ENCODE measurements around the gene SDHB. TPM values are rescaled to one million over a fixed set of nuclear protein-coding genes. Genes with fewer than 3 reads are reported as not detected.

Gene SDHB
- total and polyA plus RNA-seq, 2 donors (not counting 1 experiment from before 2014, with no cell fraction given): 58.0 to 61.0 TPM

DNA sequence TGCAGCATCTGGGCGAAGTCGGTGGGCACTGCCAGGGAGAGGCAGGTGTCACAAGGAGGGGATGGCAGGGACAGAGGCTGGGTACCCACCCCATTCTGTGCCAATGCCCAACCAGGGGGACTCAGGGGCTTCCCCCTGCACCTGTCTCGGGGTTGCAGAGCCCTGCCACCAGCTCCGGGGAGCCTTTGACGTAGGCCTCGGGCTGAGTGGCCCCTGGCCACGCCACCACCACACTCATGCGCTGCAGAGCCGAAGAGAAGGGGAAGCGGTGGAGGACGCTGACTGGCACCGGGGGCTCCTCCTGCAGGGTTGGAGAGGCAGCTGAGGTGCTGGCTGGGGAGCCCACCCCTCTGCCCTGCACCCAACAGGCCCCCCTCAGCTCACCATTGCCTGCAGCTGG lies 61.7 kb downstream of the SDHB start:
- Histone ChIP-seq H2AFZ (ENCODE audit: insufficient read depth, low read depth, low read length, poor library complexity, severe bottlenecking) (no peak overlapping the region), H3K4me2 (replicated peaks; ENCODE audit: low read depth, low read length, poor library complexity, severe bottlenecking) (no peak overlapping the region), H4K20me1 (ENCODE audit: control insufficient read depth, insufficient read depth, low read length, poor library complexity, severe bottlenecking) (no peaks in the 10 kb centered on the region), H3K9me3 (ENCODE audit: control extremely low read depth in 1 of 3, control insufficient read depth in 2 of 3, insufficient read depth in 1 of 3, low read length in 2 of 3) (no peaks in the 10 kb centered on the region), H3K4me1 (ENCODE audit: control insufficient read depth in 2 of 2, insufficient read depth in 2 of 2, low read length in 2 of 2) (no peaks in the 10 kb centered on the region), H3K27ac (ENCODE audit: low read length in 2 of 2) (no peak overlapping the region), H3K36me3 (replicated peaks in 1 of 2; ENCODE audit: control extremely low read depth in 1 of 2, control insufficient read depth in 1 of 2, extremely low read depth in 1 of 2, insufficient read depth in 2 of 2, low read length in 1 of 2) (peaks cover 2 to 35% of the 10 kb centered on the region in 2 experiments), H3K27me3 (replicated peaks in 1 of 4; ENCODE audit: control extremely low read depth in 1 of 4, control insufficient read depth in 3 of 4, insufficient read depth in 4 of 4, low read length in 3 of 4) (no peaks in the 10 kb centered on the region), H3K9ac (ENCODE audit: low read length) (no peak overlapping the region), H3K79me2 (ENCODE audit: control insufficient read depth, insufficient read depth, low read length) (no peaks in the 10 kb centered on the region), H3K4me3 (ENCODE audit: control extremely low read depth in 1 of 5, extremely low read depth in 1 of 5, insufficient read depth in 1 of 5, low read depth in 2 of 5, low read length in 4 of 5) (no peak overlapping the region)
- H3K4me3 Mint-ChIP-seq: no peak overlapping the region
- ChIA-PET CTCF (no interaction called here), POLR2A (no interaction called here)
- H3K27me3 Mint-ChIP-seq: no peaks in the 10 kb centered on the region
- intact Hi-C loops (cut with micrococcal nuclease): no loop called here
- 90% methylated on average over 11 of the region's 12 CpGs for WGBS (ENCODE audit: insufficient coverage)
- H3K27ac Mint-ChIP-seq: no peak overlapping the region
- no peak for TF ChIP-seq CTCF (IDR thresholded peaks at IDR 0.05)
- TF ChIP-seq EZH2 (IDR thresholded peaks at IDR 0.05; ENCODE audit: borderline replicate concordance, insufficient read depth, low read depth, low read length, poor library complexity, severe bottlenecking): no peak
- DNase-seq (no peak), ATAC-seq (ENCODE audit: low read depth) (no peak)
- no peaks in the 10 kb centered on the region for H3K9me3 Mint-ChIP-seq (ENCODE audit: insufficient read depth)
- no peaks in the 10 kb centered on the region for H3K4me1 Mint-ChIP-seq

DNA sequence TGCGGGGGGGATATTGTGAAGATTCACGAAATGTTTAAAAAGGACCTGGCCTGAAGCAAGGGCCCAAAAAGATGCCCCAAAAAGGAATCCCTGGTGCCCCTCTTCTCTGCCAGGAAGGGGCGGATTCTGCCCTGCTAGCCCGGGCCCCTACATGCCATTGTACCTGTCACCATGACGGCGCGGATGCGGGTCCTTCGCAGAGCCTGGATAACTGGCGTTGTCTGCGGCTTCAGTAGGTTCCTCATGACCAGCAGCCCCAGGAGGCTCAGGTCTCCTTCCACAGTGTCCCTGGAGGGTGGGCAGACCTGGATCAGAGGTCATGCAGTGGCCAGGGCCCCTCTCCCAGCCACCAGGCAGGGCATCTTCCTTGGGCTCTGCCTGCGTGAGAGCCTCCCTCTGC lies 62.3 kb downstream of the SDHB start:
- Histone ChIP-seq H3K27me3 (replicated peaks in 1 of 4; ENCODE audit: control extremely low read depth in 1 of 4, control insufficient read depth in 3 of 4, insufficient read depth in 4 of 4, low read length in 3 of 4) (no peaks in the 10 kb centered on the region), H3K36me3 (replicated peaks in 1 of 2; ENCODE audit: control extremely low read depth in 1 of 2, control insufficient read depth in 1 of 2, extremely low read depth in 1 of 2, insufficient read depth in 2 of 2, low read length in 1 of 2) (peaks cover 2 to 35% of the 10 kb centered on the region in 2 experiments), H3K79me2 (ENCODE audit: control insufficient read depth, insufficient read depth, low read length) (no peaks in the 10 kb centered on the region), H2AFZ (ENCODE audit: insufficient read depth, low read depth, low read length, poor library complexity, severe bottlenecking) (no peak overlapping the region), H4K20me1 (ENCODE audit: control insufficient read depth, insufficient read depth, low read length, poor library complexity, severe bottlenecking) (no peaks in the 10 kb centered on the region), H3K9ac (ENCODE audit: low read length) (no peak overlapping the region), H3K4me2 (replicated peaks; ENCODE audit: low read depth, low read length, poor library complexity, severe bottlenecking) (no peak overlapping the region), H3K4me1 (ENCODE audit: control insufficient read depth in 2 of 2, insufficient read depth in 2 of 2, low read length in 2 of 2) (no peaks in the 10 kb centered on the region), H3K4me3 (ENCODE audit: control extremely low read depth in 1 of 5, extremely low read depth in 1 of 5, insufficient read depth in 1 of 5, low read depth in 2 of 5, low read length in 4 of 5) (no peak overlapping the region), H3K27ac (ENCODE audit: low read length in 2 of 2) (no peak overlapping the region), H3K9me3 (ENCODE audit: control extremely low read depth in 1 of 3, control insufficient read depth in 2 of 3, insufficient read depth in 1 of 3, low read length in 2 of 3) (no peaks in the 10 kb centered on the region)
- intact Hi-C loops (cut with micrococcal nuclease): no loop called here
- WGBS (ENCODE audit: insufficient coverage): 99% methylated on average over 10 of the region's 12 CpGs
- TF ChIP-seq CTCF (IDR thresholded peaks at IDR 0.05) (no peak), EZH2 (IDR thresholded peaks at IDR 0.05; ENCODE audit: borderline replicate concordance, insufficient read depth, low read depth, low read length, poor library complexity, severe bottlenecking) (no peak)
- Mint-ChIP-seq H3K9me3 (ENCODE audit: insufficient read depth) (no peaks in the 10 kb centered on the region), H3K4me1 (no peaks in the 10 kb centered on the region), H3K27me3 (no peaks in the 10 kb centered on the region), H3K27ac (no peak overlapping the region), H3K4me3 (no peak overlapping the region)
- DNase-seq (no peak), ATAC-seq (ENCODE audit: low read depth) (no peak)
- POLR2A ChIA-PET: no interaction called here
- CTCF ChIA-PET: interaction anchor here (1.2 kb wide), 1 partner anchor 284 kb away, joined by 4 read pairs; no protein-coding TSS in a partner anchor

All from B cell (primary cell).